HepG2 (cell line): ENCODE measurements around the gene HSDL2.
"Not testable (repeated sequence)": the region's sequence is repeated elsewhere in the genome, so short reads cannot be mapped to it uniquely, and the experiment has no call there.

Experiments used
- CAMTA2 ChIP-seq: sonication (generic); formaldehyde crosslinking; IDR thresholded peaks from 2 replicates; pipeline ENCODE4 v1.4.0; 2020; ENCODE audit warnings: mild to moderate bottlenecking, missing genetic modification reagents, borderline replicate concordance
- CTCF ChIP-seq: sonication (generic); formaldehyde crosslinking; IDR thresholded peaks from 2 replicates; pipeline ENCODE4 v1.5.0; 2020; ENCODE audit warnings: mild to moderate bottlenecking, missing genetic modification reagents, moderate library complexity
- EZH2 ChIP-seq: conservative IDR thresholded peaks from 2 replicates; pipeline ENCODE4 v1.6.1; 2012; ENCODE audit warnings: mild to moderate bottlenecking, low read depth, low read length, moderate library complexity
- GABPB1 ChIP-seq: IDR thresholded peaks from 2 replicates; pipeline ENCODE4 v1.6.1; 2016; ENCODE audit warnings: mild to moderate bottlenecking, missing genetic modification reagents, moderate library complexity, missing compliant biosample characterization
- PCBP1 ChIP-seq: fragments of 200-400 bp; formaldehyde crosslinking; IDR thresholded peaks from 2 replicates; pipeline ENCODE4 v1.6.1; 2017; ENCODE audit warnings: mild to moderate bottlenecking, low read depth, low read length, borderline replicate concordance
- RAD21 ChIP-seq: fragments of 450-650 bp; formaldehyde crosslinking; IDR thresholded peaks from 2 replicates; pipeline ENCODE4 v1.5.0; 2020; ENCODE audit warnings: mild to moderate bottlenecking
- RXRA ChIP-seq: sonication (generic); formaldehyde crosslinking; IDR thresholded peaks from 2 replicates; pipeline ENCODE4 v1.5.1; 2020; ENCODE audit warnings: missing genetic modification reagents
- U2AF2 ChIP-seq: fragments of 200-400 bp; formaldehyde crosslinking; IDR thresholded peaks from 2 replicates; pipeline ENCODE4 v1.6.1; 2017; ENCODE audit warnings: low read depth, mild to moderate bottlenecking, low read length
- ZNF616 ChIP-seq: sonication (generic); formaldehyde crosslinking; IDR thresholded peaks from 2 replicates; pipeline ENCODE4 v1.5.0; 2020; ENCODE audit warnings: low read depth, mild to moderate bottlenecking, missing genetic modification reagents

- TF ChIP-seq CTCF (CRISPR knock-in tag); RXRA (CRISPR knock-in tag); PCBP1; RAD21 (CRISPR knock-in tag); EZH2; CAMTA2 (CRISPR knock-in tag); U2AF2; GABPB1; ZNF616 (CRISPR knock-in tag): not testable (repeated sequence)
These were observed 12.1 kb downstream of the HSDL2 start for GRCh38 chr9:112391936-112392560.
